A549 (cell line): Measurements from ENCODE around the gene C1D. TPM values are rescaled to one million over a fixed set of nuclear protein-coding genes. Genes with fewer than 3 reads are reported as not detected.

Source experiments
- ATAC-seq, 2 experiments: fragments of 200-7000 bp in 1 of 2; fragments of >200 bp in 1 of 2; cut with Nextera tagmentation in 1 of 2; cut with Tn5 transposase in 1 of 2; 3 replicates each; pipeline versions ENCODE4 v1.8.0 to v1.9.1; 2018 to 2020; ENCODE audit warnings: mild to moderate bottlenecking in 1 of 2, moderate library complexity in 1 of 2
- CTCF ChIA-PET: fragments of 300-600 bp; sonication (Branson Sonifier 250); formaldehyde crosslinking; extraction: SDS; loops from one replicate; lab custom pipeline; 2021; ENCODE audit warnings: antibody characterized with exemption, inconsistent platforms; lab: Yijun Ruan, JAX
- POLR2A ChIA-PET: fragments of 350-600 bp; formaldehyde crosslinking; extraction: SDS; loops from one replicate; lab custom pipeline; 2021; ENCODE audit warnings: antibody characterized with exemption, inconsistent platforms; lab: Yijun Ruan, JAX
- DNase-seq, 2 experiments: peaks; one replicate each; pipeline versions ENCODE4 v3.0.0 to v3.0.0-alpha.2; 2011 to 2016; ENCODE audit warnings: low read depth in 1 of 2, low spot score in 1 of 2
- FAIRE-seq: peaks from 2 replicates; lab custom pipeline; 2011; peaks lifted over from hg19 to GRCh38; lab: Jason Lieb, UNC
- H3K27ac ChIP-seq, 2 experiments: fragments of >200 bp; sonication (Bioruptor Twin); formaldehyde crosslinking; 3 replicates each; pipeline ENCODE4 v1.5.1; 2016 to 2017
- H3K4me1 ChIP-seq: fragments of >200 bp; sonication (Bioruptor Twin); formaldehyde crosslinking; 3 replicates; pipeline ENCODE4 v1.6.1; 2016
- H3K4me2 ChIP-seq: fragments of >200 bp; sonication (Bioruptor Twin); formaldehyde crosslinking; 3 replicates; pipeline ENCODE4 v1.6.1; 2016
- H3K4me3 ChIP-seq: fragments of >200 bp; sonication (Bioruptor Twin); formaldehyde crosslinking; 3 replicates; pipeline ENCODE4 v1.5.1; 2016
- H3K9me3 ChIP-seq: fragments of >200 bp; sonication (Bioruptor Twin); formaldehyde crosslinking; 3 replicates; pipeline ENCODE4 v1.6.1; 2016
- EHF ChIP-seq: fragments of 250-450 bp; sonication (Bioruptor Pico); IDR thresholded peaks from 2 replicates; pipeline ENCODE4 v1.5.0; 2020; ENCODE audit warnings: mild to moderate bottlenecking
- FOSL2 ChIP-seq, 2 experiments: fragments of 450-650 bp in 1 of 2; fragments of >200 bp in 1 of 2; sonication (Bioruptor Twin) in 1 of 2; formaldehyde crosslinking; IDR thresholded peaks; 2 replicates each; pipeline versions ENCODE4 v1.5.0 to v1.6.1; 2016 to 2020; ENCODE audit warnings: mild to moderate bottlenecking in 1 of 2, moderate library complexity in 1 of 2
- GATA3 ChIP-seq: IDR thresholded peaks from 2 replicates; pipeline ENCODE4 v1.6.1; 2012; ENCODE audit warnings: borderline replicate concordance
- HES2 ChIP-seq: fragments of >200 bp; sonication (Bioruptor Twin); formaldehyde crosslinking; IDR thresholded peaks from 2 replicates; pipeline ENCODE4 v1.6.1; 2016
- HEYL ChIP-seq: fragments of 250-450 bp; sonication (Bioruptor Pico); IDR thresholded peaks from 2 replicates; pipeline ENCODE4 v1.8.0; 2021; ENCODE audit warnings: mild to moderate bottlenecking, moderate library complexity
- HMGXB4 ChIP-seq: fragments of 250-450 bp; sonication (Bioruptor Pico); IDR thresholded peaks from 2 replicates; pipeline ENCODE4 v1.5.0; 2021; ENCODE audit warnings: mild to moderate bottlenecking, moderate library complexity, borderline replicate concordance
- HOXA7 ChIP-seq: fragments of 250-450 bp; sonication (Bioruptor Pico); IDR thresholded peaks from 2 replicates; pipeline ENCODE4 v1.5.0; 2020; ENCODE audit warnings: mild to moderate bottlenecking, moderate library complexity
- HOXB13 ChIP-seq: fragments of 250-450 bp; sonication (Bioruptor Pico); IDR thresholded peaks from 2 replicates; pipeline ENCODE4 v1.5.0; 2020; ENCODE audit warnings: low read depth, mild to moderate bottlenecking, moderate library complexity
- HOXB5 ChIP-seq: fragments of 250-450 bp; sonication (Bioruptor Pico); IDR thresholded peaks from 2 replicates; pipeline ENCODE4 v1.5.0; 2020; ENCODE audit warnings: mild to moderate bottlenecking, moderate library complexity
- MAFK ChIP-seq: fragments of 450-650 bp; IDR thresholded peaks from 2 replicates; pipeline ENCODE4 v1.6.1; 2014; ENCODE audit not compliant: partially characterized antibody
- MAZ ChIP-seq: fragments of 150-350 bp; IDR thresholded peaks from 2 replicates; pipeline ENCODE4 v1.6.1; 2014; ENCODE audit warnings: antibody characterized with exemption, low read depth, low read length, borderline replicate concordance
- MYC ChIP-seq: IDR thresholded peaks from 2 replicates; pipeline ENCODE4 v1.6.1; 2012; ENCODE audit warnings: mild to moderate bottlenecking, inconsistent platforms, low read length, improper control_type of control experiment, borderline replicate concordance
- NFE2L2 ChIP-seq: fragments of 150-350 bp; conservative IDR thresholded peaks from 2 replicates; pipeline ENCODE4 v1.6.1; 2014; ENCODE audit warnings: low read length
- PBX3 ChIP-seq: IDR thresholded peaks from 2 replicates; pipeline ENCODE4 v1.6.1; 2012
- PHF8 ChIP-seq: fragments of 200-600 bp; sonication (generic); IDR thresholded peaks from 2 replicates; pipeline ENCODE4 v1.6.1; 2016; ENCODE audit warnings: low read depth, mild to moderate bottlenecking, antibody characterized with exemption, moderate library complexity, borderline replicate concordance
- POLR2A ChIP-seq: IDR thresholded peaks from 2 replicates; pipeline ENCODE4 v1.6.1; 2012; ENCODE audit warnings: mild to moderate bottlenecking, low read length
- RARB ChIP-seq: fragments of 250-450 bp; sonication (Bioruptor Pico); IDR thresholded peaks from 2 replicates; pipeline ENCODE4 v1.8.0; 2021; ENCODE audit warnings: mild to moderate bottlenecking, moderate library complexity
- RFX5 ChIP-seq: fragments of 450-650 bp; IDR thresholded peaks from 2 replicates; pipeline ENCODE4 v1.7.1; 2014; ENCODE audit warnings: antibody characterized with exemption, mild to moderate bottlenecking, moderate library complexity
- RNF2 ChIP-seq: fragments of 200-600 bp; sonication (generic); IDR thresholded peaks from 2 replicates; pipeline ENCODE4 v1.6.1; 2016; ENCODE audit warnings: low read depth, mild to moderate bottlenecking, antibody characterized with exemption, moderate library complexity, borderline replicate concordance
- TFCP2L1 ChIP-seq: fragments of 250-450 bp; sonication (Bioruptor Pico); IDR thresholded peaks from 2 replicates; pipeline ENCODE4 v1.5.0; 2021; ENCODE audit warnings: mild to moderate bottlenecking
- USF2 ChIP-seq: fragments of 450-650 bp; IDR thresholded peaks from 2 replicates; pipeline ENCODE4 v1.6.1; 2014; ENCODE audit warnings: antibody characterized with exemption
- ZNF302 ChIP-seq: fragments of 250-450 bp; sonication (Bioruptor Pico); IDR thresholded peaks from 2 replicates; pipeline ENCODE4 v1.9.0; 2021; ENCODE audit warnings: inconsistent platforms, mild to moderate bottlenecking, moderate library complexity
- ZSCAN20 ChIP-seq: fragments of 250-450 bp; sonication (Bioruptor Pico); IDR thresholded peaks from 2 replicates; pipeline ENCODE4 v1.8.0; 2022; ENCODE audit warnings: mild to moderate bottlenecking, moderate library complexity
- WGBS: methylation state at CpG from one replicate; pipeline ENCODE4 v1.1.6; 2017; ENCODE audit errors: missing lambda C conversion rate; 5-methylcytosine and 5-hydroxymethylcytosine counted together
- polyA plus RNA-seq, 4 experiments: library from polyadenylated mRNA; depleted of rRNA in 3 of 4; stranded (reverse); fragments of >200 nt; fragmentation: RNase III in 1 of 4; extraction: RNeasy Plus Mini Kit Qiagen cat#74134 plus additional on column Dnase treatment in 1 of 4; gene quantifications; 2 replicates in 3 of 4; 3 replicates in 1 of 4; pipeline ENCODE4 v1.2.3, GENCODE V29; 2011 to 2017

C1D gene
- polyA plus RNA-seq, 2 of the 4 experiments (the other 2 are of a cell fraction) = 62.5 to 89.1 TPM

- Histone ChIP-seq H3K27ac (no peak overlapping the region), H3K9me3 (no peaks in the 10 kb centered on the region), H3K4me2 (no peak overlapping the region), H3K4me1 (peaks cover 15% of the 10 kb centered on the region), H3K4me3 (no peak overlapping the region)
- no peak for DNase-seq
- POLR2A ChIA-PET = no interaction called here
- FAIRE-seq = peak; percentile 13
- no peak for ATAC-seq
- TF ChIP-seq POLR2A (no peak), HOXB5 (CRISPR knock-in tag) (no peak), GATA3 (no peak)
- CTCF ChIA-PET = no interaction called here
These were observed 16.6 kb downstream of the C1D start for GRCh38 chr2:68046224-68046623.

GRCh38 chr2:68045342-68045741, 17.5 kb downstream of the C1D start:
- H3K4me1 ChIP-seq = peaks cover 17% of the 10 kb centered on the region
- CTCF ChIA-PET = no interaction called here
- ATAC-seq (no peak), DNase-seq (no peak), FAIRE-seq (no peak)
- no peak overlapping the region for H3K27ac ChIP-seq
- no peak overlapping the region for H3K4me3 ChIP-seq
- H3K9me3 ChIP-seq = no peaks in the 10 kb centered on the region
- TF ChIP-seq MAFK (peak; percentile 7), MAZ (no peak)
- H3K4me2 ChIP-seq = no peak overlapping the region
- POLR2A ChIA-PET = no interaction called here
- WGBS = 67% methylated on average over 1 of the region's 1 CpG

- FAIRE-seq (no peak), DNase-seq (peak in 1 of 2 experiments; percentile 18), ATAC-seq (peak; percentile 76 to 93; a peak in 5 of 6 replicates)
- TF ChIP-seq HES2 (no peak), FOSL2 (IDR thresholded peaks at IDR 0.05) (no peak), FOSL2 (CRISPR knock-in tag; IDR thresholded peaks at IDR 0.05) (peak; percentile 63)
- H3K4me2 ChIP-seq = peak overlapping the region; percentile 20
- peaks cover 30% of the 10 kb centered on the region for H3K4me1 ChIP-seq
- CTCF ChIA-PET = interaction anchor here (1.5 to 3.2 kb wide), 3 partner anchors 9 to 13 kb away, joined by 4 to 9 read pairs (median 8); no protein-coding TSS in a partner anchor
- H3K4me3 ChIP-seq = no peak overlapping the region
- POLR2A ChIA-PET = no interaction called here
- H3K9me3 ChIP-seq = no peaks in the 10 kb centered on the region
- 61% methylated on average over 6 of the region's 6 CpGs for WGBS
- H3K27ac ChIP-seq = 0 out of 6 replicates have a peak overlapping the region, but pooled peaks of 1 of the 2 experiments have one; percentile 2
These were observed 18.7 kb downstream of the C1D start for GRCh38 chr2:68044099-68044498.

GRCh38 chr2:68043695-68044094, 19.1 kb downstream of the C1D start:
- H3K4me1 ChIP-seq = peaks cover 33% of the 10 kb centered on the region
- H3K4me3 ChIP-seq = no peak overlapping the region
- no peaks in the 10 kb centered on the region for H3K9me3 ChIP-seq
- no peak for TF ChIP-seq POLR2A
- TF ChIP-seq MYC = no peak
- no peak for TF ChIP-seq NFE2L2
- TF ChIP-seq TFCP2L1 = no peak
- no peak for TF ChIP-seq USF2
- TF ChIP-seq RFX5 = no peak
- no peak for TF ChIP-seq HOXA7
- TF ChIP-seq HMGXB4 (CRISPR knock-in tag) = no peak
- no peak for TF ChIP-seq HES2
- TF ChIP-seq RARB = no peak
- TF ChIP-seq HEYL (CRISPR knock-in tag) = no peak
- TF ChIP-seq EHF (CRISPR knock-in tag) = no peak
- no peak for TF ChIP-seq ZSCAN20 (CRISPR knock-in tag)
- TF ChIP-seq RNF2 = no peak
- TF ChIP-seq ZNF302 (CRISPR knock-in tag) = no peak
- TF ChIP-seq PBX3 = no peak
- no peak for TF ChIP-seq PHF8
- TF ChIP-seq HOXB13 (CRISPR knock-in tag) = no peak
- FAIRE-seq = no peak
- peak; percentile 57 to 71; a peak in 3 of 6 replicates for ATAC-seq
- ChIA-PET CTCF (interaction anchor here (1.5 to 3.2 kb wide), 3 partner anchors 10 to 12 kb away, joined by 4 to 9 read pairs (median 8); no protein-coding TSS in a partner anchor), POLR2A (no interaction called here)
- WGBS = 83% methylated on average over 3 of the region's 3 CpGs
- H3K27ac ChIP-seq = no peak overlapping the region
- peak overlapping the region; percentile 20 for H3K4me2 ChIP-seq
- no peak for DNase-seq
